HG03521 (cell line): ENCODE measurements around the gene MEGF6.

ENCODE experiments used
- ATAC-seq: cut with Tn5 transposase; IDR thresholded peaks from one replicate; pipeline ENCODE4 v1.9.1; 2021; ENCODE audit warnings: mild to moderate bottlenecking, moderate library complexity; ENCODE audit not compliant: unreplicated experiment

Gene MEGF6

DNA sequence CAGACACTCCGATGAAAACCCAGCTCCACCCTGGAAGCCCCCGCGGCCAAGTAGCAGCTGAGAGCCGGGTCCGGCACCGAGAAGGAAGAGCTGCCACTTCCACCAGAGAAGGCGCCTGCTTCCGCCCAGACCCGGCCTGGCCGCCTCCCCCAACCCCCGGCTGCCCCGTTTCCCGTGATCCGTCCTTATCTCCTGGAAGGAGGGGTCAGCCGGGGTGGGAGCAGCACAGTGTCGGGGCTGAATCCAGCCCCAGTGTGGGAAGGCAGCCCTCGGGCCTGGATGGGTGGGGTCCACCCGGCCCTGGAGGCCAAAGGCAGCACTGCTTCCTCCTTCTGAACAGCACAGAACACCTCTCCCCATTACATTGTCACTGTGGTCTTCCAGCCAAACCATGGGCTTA is 69.4 kb downstream of the MEGF6 start:
- ATAC-seq: no peak

DNA sequence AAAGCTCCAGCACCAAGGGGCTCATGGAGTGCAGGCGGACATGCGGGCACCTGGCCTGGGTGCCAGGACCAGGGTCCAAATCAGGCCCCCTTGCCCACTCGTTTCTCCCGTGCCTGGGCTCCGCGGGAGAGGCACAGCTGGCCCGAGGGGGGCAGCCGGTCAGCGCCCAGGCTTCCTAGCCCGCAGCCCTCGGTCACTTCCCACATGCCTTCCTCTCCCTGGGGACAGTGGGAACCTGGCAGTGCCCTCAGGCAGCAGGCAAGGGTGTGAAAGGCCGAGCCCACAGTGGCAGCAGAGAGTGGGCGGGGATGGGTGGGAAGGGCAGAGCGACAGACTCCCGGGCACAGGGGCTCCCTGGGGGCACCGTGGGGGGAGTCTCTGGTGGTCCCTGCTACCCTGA is 69.8 kb downstream of the MEGF6 start:
- no peak for ATAC-seq

DNA sequence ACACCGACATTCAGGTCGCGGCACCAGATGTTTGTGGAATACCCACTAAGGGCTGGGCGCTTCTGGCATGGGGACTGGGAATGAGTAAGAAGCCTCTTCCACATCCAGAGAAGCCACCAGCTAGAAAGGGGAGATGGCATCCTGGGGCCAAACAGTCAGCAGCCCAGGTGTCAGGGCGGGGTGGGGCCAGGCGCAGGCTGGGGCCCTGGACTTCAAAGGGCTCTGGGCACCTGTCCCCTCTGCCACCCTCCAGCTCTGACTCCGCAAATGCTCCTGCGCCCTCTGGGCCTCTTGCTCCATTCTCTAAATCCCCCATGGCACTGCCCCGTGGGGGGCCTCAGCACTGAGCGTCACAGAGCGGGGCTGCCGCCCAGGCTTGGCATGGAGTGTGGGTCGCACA is 70.4 kb downstream of the MEGF6 start:
- ATAC-seq: no peak

DNA sequence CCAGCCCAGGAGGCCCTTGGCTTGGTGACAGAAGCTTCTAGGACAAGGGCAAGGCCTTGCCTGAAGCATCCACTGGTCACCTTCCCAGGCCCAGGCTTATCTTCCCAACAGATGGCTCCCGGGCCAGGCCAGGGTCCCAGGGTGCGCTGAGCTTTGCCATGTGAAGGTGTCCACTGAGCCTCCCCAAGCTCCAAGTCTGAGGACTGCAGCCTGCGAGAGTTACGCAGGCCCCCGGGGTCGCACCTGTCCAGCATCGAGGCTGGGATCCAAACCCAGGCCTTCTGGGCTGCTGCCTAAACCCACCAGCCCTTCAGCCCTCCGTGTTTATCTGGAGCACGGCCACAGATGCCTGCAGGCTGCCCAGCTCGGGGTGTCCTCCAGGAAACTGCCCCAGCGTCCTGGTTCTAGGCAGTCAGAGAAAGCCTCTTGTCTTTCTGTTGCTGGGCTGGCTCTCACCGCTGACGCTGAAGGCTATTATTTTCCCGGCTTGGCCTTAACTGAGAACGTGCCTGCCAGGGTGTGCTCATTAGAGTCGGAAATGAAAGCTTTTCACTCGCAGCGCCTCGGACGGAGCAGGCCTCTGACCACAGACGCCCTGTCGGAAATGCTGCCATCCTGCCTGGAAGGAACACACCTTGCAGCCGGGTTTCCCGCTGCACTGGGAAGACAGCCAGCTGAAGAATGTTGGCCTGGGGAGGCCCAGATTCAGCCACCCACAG is 71.4 kb downstream of the MEGF6 start:
- no peak for ATAC-seq

- ATAC-seq: no peak
Observed at GRCh38 chr1:3537359-3537758, 73.9 kb downstream of the MEGF6 start.

- no peak for ATAC-seq
Observed at GRCh38 chr1:3536420-3537195, 74.7 kb downstream of the MEGF6 start.

GRCh38 chr1:3535732-3536131 is 75.6 kb downstream of the MEGF6 start:
- ATAC-seq: no peak

- no peak for ATAC-seq
Observed at GRCh38 chr1:3534803-3535637, 76.3 kb downstream of the MEGF6 start.

DNA sequence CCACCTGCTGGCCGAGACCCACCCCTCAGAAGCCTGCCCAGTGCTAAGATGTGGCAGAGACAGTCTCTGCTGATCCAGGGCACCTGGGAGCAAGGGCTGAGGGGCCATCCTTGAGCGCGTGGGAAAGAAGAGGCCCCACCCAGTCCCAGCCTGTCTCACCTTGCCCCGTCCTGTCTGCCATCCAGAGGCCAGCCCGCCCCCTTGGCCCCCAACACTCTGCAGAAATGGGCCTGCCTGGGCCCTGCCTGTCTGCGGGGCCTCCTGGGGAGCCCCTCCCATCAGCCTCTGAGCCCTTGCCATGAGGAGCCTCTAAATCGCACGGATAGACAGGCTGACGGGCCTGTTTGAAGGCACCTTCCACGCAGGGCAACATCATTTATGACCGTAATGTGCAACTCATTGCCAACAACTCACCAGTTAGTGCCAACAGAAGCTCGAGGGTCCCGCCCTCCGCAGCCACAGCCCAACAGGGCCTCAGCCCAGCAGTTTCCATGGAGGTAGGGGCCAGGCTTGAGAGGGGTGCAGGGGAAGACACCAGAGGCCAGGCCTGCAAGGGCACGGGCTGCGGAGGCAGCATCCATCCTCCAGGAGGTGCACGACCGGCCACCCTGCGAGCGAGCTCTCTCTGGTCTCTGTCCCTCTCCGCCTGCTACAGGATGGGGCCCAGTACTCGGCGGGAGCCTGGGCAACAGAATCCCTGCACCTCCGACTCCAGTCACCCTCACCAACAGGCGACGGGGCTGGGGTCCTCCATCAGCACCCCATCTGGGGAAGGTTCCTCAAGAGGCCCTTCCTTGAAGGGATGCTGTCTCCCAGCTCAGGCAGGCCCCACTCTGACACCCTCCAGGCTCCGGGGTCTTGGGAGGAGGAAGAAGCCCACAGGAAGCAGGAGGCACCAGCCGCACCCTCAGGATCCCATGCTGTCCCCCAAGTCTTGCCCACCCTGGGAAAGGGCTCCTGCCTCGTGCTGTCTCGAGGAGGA is 78.0 kb downstream of the MEGF6 start:
- ATAC-seq: no peak

- no peak for ATAC-seq
Observed at GRCh38 chr1:3531928-3532327, 79.4 kb downstream of the MEGF6 start.

DNA sequence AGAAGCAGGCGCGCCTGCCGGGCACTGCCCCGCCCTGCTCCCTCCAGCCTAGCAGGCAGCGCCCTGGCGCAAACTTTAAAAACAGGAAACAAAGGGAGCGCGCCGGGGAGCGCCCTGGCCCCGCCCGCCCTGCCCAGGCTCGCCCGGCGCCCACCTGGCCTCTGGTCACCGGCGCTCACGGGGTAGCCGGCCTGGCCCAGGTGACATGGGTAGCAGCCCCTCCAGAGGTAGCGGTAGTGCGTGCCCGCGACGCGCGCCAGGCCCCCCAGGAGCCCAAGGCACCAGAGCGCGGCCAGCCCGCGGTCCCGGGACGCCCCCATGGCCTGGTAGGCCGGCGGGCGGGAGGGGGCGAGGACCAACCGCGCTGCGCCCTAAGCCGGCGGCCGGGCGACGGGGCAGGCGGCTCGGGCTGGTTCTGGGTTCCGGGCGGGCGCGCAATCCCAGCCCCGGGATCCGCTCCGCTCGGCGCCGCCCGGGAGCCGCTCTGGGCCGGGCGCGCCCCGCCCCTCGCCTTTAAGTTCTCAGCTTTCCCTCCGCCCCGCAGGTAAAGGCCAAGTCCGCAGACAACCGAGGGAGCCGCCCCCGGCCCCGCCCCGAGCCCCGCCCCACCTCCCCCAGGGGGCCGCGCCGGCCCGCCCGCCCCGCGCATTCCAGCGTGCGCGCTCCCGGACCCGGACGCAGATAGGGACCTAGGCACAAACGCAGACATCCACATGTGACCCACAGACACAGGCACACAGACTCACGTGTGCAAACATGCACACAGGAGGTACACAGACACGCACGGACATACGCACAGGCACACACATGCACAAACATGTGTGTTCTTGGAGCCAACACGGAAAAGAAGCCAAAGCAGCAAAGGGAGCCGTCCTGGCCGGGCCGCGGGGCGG is 80.1 kb downstream of the MEGF6 start:
- no peak for ATAC-seq

DNA sequence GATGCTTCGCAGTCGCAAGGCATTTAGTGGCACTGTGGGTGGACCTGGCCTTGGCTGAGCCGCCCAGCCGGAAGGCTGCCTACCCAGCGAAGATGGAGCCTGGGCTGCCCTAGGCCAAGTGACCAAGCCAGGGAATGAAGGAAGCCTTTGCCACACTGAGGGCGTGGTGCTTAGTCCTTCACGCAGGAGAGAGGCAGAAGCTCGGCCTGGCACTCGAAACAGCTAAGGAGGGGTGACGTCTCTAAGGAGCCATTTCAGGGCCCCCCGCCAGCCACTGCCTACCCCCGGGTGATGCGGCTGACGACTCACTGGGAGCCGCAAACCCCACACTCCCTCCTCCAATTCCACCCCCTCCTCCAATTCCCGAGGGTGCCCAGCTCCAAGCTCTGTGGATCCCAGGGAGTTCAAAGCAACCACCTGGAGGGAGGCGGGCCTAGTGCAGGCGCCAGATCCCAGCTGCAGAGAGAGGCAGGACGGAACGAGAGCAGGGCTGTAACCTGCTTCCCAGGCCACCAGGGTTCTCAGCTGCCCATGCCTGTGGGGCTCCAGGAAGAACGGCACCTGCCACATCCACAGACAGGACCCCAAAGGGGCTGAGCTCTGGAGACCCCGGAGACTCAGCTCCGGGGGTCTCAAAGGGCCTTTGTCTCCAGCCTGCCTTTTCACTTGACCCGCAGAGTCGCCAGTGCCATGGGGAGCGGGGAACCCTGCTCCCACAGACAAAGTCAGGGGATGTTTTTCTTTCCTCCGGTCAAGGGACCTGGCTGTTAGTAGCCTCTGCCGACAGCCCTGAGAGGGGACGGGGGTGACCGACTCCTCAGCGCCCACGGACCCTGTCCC is 81.0 kb downstream of the MEGF6 start:
- ATAC-seq: no peak

- ATAC-seq: no peak
Observed at GRCh38 chr1:3529099-3529729, 82.1 kb downstream of the MEGF6 start.

GRCh38 chr1:3527774-3528173 is 83.5 kb downstream of the MEGF6 start:
- no peak for ATAC-seq

DNA sequence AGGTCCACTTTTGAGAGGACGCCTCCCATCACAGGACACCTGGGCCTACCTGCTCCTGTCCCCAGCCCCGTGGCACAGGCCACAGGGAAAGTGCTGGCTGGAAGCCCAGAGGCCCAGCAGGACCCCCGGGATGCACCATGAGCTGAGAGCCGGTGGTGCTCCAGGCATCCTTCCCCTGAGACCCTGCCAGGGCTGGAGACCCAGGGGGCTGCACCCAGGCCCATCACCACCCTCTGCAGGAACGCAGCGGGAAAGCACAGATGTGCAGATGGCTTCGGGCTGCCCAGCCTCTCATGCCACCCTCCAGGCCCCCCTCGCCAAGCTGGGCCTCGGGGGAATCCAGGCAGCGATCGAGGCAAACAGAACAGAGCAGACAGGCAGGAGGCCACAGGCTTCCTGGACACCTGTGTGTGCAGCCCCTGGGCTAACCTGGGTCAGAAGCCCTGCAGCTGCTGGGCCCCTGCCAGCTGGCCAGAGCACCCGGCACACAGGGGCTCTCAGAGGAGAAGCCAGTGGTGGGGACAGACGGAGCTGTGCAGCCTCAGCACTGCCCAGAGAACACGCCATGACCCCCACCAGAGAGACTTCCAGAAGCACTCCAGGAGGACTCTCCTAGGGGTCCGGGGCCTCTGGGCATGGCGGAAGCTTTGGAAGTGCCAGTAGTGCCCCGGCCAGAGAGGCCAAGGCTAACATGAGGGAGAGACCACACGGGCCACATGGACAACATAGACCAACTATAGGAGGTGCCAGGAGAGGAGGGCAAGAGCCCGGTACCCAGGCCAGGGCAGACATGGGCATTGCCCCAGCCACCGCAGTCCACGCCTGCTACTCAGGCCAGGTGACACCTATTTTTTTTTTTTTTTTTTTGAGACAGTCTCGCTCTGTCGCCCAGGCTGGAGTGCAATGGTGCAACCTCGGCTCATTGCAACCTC is 85.5 kb downstream of the MEGF6 start:
- ATAC-seq: no peak

DNA sequence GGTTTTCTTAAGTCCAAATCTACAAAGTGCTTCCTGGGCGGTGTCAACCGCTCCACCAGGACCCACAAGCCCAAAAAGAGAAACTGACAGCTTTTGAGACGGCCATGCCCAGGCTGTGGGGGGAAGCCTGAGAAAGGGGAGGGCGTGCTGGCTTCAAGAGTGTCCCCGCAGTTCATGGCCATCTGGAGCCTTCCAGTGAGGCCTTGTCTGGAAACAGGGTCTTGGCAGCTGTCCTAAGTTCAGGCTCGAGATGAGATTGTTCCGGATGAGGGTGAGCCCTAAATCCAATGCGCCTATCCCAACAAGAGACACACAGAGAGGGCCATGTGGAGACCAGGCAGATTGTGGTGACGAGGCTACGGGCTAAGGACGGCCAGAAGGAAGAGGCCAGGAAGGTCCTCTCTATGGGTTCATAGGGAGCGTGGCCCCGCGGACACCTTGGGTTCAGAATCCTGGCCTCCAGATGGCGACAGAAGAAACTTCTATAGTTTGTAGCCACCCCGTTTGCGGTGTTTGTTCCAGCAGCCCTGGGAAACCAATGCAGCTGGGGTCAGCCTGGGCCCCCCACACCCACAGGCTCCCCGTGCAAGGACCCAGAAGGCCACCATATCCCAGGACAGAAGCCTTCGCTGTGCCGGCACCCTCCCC is 86.6 kb downstream of the MEGF6 start:
- ATAC-seq: no peak

DNA sequence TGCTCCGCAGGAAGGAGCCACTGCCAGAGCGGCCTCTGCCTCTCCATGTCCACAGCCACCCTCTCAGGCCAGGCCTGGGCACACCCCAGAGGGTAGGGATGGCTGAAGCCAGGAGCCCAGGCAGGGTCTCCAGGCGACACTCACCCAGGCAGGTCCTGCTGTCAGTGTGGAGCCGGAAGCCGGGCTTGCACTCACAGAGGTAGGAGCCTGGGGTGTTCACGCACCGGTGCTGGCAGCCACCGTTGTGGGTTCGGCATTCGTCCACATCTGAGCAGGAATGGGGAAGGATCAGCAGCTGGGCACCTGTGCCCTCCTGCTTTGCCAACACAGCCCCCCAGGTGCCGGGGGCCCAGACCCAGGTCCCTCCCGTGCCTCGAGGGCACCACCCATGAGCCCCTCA is 87.3 kb downstream of the MEGF6 start:
- ATAC-seq: no peak
